GM12878 (cell line): ENCODE results near the gene FBXO5.

Source experiments
- BRCA1 ChIP-seq: IDR thresholded peaks from 2 replicates; pipeline ENCODE4 v1.6.1; 2011; ENCODE audit warnings: low read depth, low read length, improper control_type of control experiment
- CREB1 ChIP-seq: IDR thresholded peaks from 2 replicates; pipeline ENCODE4 v1.6.1; 2012; ENCODE audit warnings: low read depth, mild to moderate bottlenecking, inconsistent platforms
- EED ChIP-seq: sonication (generic); IDR thresholded peaks from 2 replicates; pipeline ENCODE4 v1.6.1; 2016; ENCODE audit warnings: antibody characterized with exemption, low read depth
- HDAC2 ChIP-seq: fragments of 200-600 bp; sonication (generic); IDR thresholded peaks from 2 replicates; pipeline ENCODE4 v1.6.1; 2017
- NFXL1 ChIP-seq: fragments of 450-650 bp; IDR thresholded peaks from 2 replicates; pipeline ENCODE4 v1.6.1; 2017; ENCODE audit warnings: antibody characterized with exemption, mild to moderate bottlenecking, borderline replicate concordance
- PAX8 ChIP-seq: fragments of 450-650 bp; IDR thresholded peaks from 2 replicates; pipeline ENCODE4 v1.6.1; 2017; ENCODE audit warnings: mild to moderate bottlenecking, moderate library complexity
- POLR2AphosphoS2 ChIP-seq: IDR thresholded peaks from 2 replicates; pipeline ENCODE4 v1.6.1; 2011; ENCODE audit warnings: low read depth, mild to moderate bottlenecking, low read length, improper control_type of control experiment, moderate library complexity
- RELA ChIP-seq: fragments of 450-650 bp; IDR thresholded peaks from 2 replicates; pipeline ENCODE4 v1.8.0; 2014; ENCODE audit warnings: borderline replicate concordance; ENCODE audit not compliant: partially characterized antibody
- TCF3 ChIP-seq: IDR thresholded peaks from 2 replicates; pipeline ENCODE4 v1.6.1; 2012; ENCODE audit warnings: low read depth, mild to moderate bottlenecking, low read length, borderline replicate concordance; ENCODE audit not compliant: insufficient read depth
- ZNF24 ChIP-seq: fragments of 450-650 bp; IDR thresholded peaks from 2 replicates; pipeline ENCODE4 v1.6.1; 2017; ENCODE audit warnings: antibody characterized with exemption, mild to moderate bottlenecking
- TF ChIP-seq, protein P1 (sequence below): fragments of 450-650 bp; IDR thresholded peaks from 2 replicates; pipeline ENCODE4 v1.6.1; 2014; ENCODE audit warnings: mild to moderate bottlenecking
- TF ChIP-seq, protein P2 (sequence below), 3 experiments: IDR thresholded peaks in 2 of 3; conservative IDR thresholded peaks in 1 of 3; 2 replicates each; pipeline ENCODE4 v1.5.1; 2011; ENCODE audit warnings: low read depth in 3 of 3, low read length in 3 of 3, mild to moderate bottlenecking in 3 of 3, control low read depth in 2 of 3, moderate library complexity in 2 of 3, inconsistent platforms in 1 of 3, mixed read lengths in 1 of 3; ENCODE audit not compliant: control insufficient read depth in 2 of 3, insufficient read depth in 1 of 3; ENCODE audit errors: extremely low read depth in 1 of 3
- TF ChIP-seq, protein P3 (sequence below): IDR thresholded peaks from 2 replicates; pipeline ENCODE4 v1.6.1; 2012; ENCODE audit warnings: low read length, inconsistent platforms

DNA sequence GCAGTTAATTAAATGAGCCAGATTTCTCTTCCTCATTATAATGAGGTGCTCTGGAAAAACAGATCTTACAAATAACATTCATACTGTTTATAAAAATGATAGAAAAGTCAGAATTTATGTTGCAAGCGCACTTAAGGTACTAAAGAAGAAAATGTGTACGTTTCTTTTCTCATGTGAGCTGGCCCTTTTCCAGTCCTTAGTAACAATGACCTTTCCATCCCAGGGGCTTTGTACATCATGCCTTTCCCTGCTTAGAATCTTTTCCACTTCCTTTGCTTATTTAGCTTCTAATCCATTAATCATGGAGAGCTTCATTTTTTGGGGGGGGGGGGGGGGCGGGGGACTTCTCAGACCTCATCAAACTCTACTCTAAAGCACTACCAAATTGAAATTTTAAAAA, 4.8 kb downstream of the FBXO5 start:
- TF ChIP-seq, protein P1, sequence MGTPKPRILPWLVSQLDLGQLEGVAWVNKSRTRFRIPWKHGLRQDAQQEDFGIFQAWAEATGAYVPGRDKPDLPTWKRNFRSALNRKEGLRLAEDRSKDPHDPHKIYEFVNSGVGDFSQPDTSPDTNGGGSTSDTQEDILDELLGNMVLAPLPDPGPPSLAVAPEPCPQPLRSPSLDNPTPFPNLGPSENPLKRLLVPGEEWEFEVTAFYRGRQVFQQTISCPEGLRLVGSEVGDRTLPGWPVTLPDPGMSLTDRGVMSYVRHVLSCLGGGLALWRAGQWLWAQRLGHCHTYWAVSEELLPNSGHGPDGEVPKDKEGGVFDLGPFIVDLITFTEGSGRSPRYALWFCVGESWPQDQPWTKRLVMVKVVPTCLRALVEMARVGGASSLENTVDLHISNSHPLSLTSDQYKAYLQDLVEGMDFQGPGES, result no peak
- TF ChIP-seq ZNF24, result no peak
- TF ChIP-seq POLR2AphosphoS2, result no peak
- no peak for TF ChIP-seq HDAC2
- TF ChIP-seq, protein P2, sequence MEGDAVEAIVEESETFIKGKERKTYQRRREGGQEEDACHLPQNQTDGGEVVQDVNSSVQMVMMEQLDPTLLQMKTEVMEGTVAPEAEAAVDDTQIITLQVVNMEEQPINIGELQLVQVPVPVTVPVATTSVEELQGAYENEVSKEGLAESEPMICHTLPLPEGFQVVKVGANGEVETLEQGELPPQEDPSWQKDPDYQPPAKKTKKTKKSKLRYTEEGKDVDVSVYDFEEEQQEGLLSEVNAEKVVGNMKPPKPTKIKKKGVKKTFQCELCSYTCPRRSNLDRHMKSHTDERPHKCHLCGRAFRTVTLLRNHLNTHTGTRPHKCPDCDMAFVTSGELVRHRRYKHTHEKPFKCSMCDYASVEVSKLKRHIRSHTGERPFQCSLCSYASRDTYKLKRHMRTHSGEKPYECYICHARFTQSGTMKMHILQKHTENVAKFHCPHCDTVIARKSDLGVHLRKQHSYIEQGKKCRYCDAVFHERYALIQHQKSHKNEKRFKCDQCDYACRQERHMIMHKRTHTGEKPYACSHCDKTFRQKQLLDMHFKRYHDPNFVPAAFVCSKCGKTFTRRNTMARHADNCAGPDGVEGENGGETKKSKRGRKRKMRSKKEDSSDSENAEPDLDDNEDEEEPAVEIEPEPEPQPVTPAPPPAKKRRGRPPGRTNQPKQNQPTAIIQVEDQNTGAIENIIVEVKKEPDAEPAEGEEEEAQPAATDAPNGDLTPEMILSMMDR (IDR thresholded peaks at IDR 0.05 in 2 of 3, conservative IDR thresholded peaks at IDR 0.05 in 1 of 3; ENCODE audit: control insufficient read depth in 2 of 3, extremely low read depth in 1 of 3, insufficient read depth in 1 of 3, low read depth in 3 of 3, low read length in 3 of 3), result no peak
- no peak for TF ChIP-seq BRCA1
- no peak for TF ChIP-seq TCF3
- TF ChIP-seq, protein P3, sequence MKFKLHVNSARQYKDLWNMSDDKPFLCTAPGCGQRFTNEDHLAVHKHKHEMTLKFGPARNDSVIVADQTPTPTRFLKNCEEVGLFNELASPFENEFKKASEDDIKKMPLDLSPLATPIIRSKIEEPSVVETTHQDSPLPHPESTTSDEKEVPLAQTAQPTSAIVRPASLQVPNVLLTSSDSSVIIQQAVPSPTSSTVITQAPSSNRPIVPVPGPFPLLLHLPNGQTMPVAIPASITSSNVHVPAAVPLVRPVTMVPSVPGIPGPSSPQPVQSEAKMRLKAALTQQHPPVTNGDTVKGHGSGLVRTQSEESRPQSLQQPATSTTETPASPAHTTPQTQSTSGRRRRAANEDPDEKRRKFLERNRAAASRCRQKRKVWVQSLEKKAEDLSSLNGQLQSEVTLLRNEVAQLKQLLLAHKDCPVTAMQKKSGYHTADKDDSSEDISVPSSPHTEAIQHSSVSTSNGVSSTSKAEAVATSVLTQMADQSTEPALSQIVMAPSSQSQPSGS, result no peak
- no peak for TF ChIP-seq PAX8
- TF ChIP-seq RELA, result no peak
- TF ChIP-seq CREB1, result no peak
- no peak for TF ChIP-seq NFXL1
- no peak for TF ChIP-seq EED
